Neuron (in vitro differentiated cells): ENCODE measurements around the gene TSPEAR.

Experiments used
- H2AFZ ChIP-seq: one replicate; pipeline ENCODE4 v1.6.1; 2013; ENCODE audit warnings: low read depth, mild to moderate bottlenecking, inconsistent platforms, low read length, moderate library complexity
- H3K27me3 ChIP-seq: one replicate; pipeline ENCODE4 v1.6.1; 2013; ENCODE audit warnings: low read length; ENCODE audit not compliant: insufficient read depth
- H3K36me3 ChIP-seq: one replicate; pipeline ENCODE4 v1.6.1; 2013; ENCODE audit warnings: low read length; ENCODE audit not compliant: insufficient read depth
- H3K4me1 ChIP-seq: one replicate; pipeline ENCODE4 v1.6.1; 2013; ENCODE audit warnings: low read length; ENCODE audit not compliant: insufficient read depth
- H3K4me3 ChIP-seq: 2 replicates; pipeline ENCODE4 v1.5.1; 2013; ENCODE audit warnings: mild to moderate bottlenecking, low read length, moderate library complexity
- H3K9me3 ChIP-seq: one replicate; pipeline ENCODE4 v1.6.1; 2013; ENCODE audit warnings: low read length

Gene TSPEAR

GRCh38 chr21:44619886-44620285 lies 91.5 kb downstream of the TSPEAR start:
- no peaks in the 10 kb centered on the region for H3K27me3 ChIP-seq
- no peaks in the 10 kb centered on the region for H3K9me3 ChIP-seq
- no peak overlapping the region for H2AFZ ChIP-seq
- no peaks in the 10 kb centered on the region for H3K36me3 ChIP-seq
- no peaks in the 10 kb centered on the region for H3K4me1 ChIP-seq
- no peak overlapping the region for H3K4me3 ChIP-seq

DNA sequence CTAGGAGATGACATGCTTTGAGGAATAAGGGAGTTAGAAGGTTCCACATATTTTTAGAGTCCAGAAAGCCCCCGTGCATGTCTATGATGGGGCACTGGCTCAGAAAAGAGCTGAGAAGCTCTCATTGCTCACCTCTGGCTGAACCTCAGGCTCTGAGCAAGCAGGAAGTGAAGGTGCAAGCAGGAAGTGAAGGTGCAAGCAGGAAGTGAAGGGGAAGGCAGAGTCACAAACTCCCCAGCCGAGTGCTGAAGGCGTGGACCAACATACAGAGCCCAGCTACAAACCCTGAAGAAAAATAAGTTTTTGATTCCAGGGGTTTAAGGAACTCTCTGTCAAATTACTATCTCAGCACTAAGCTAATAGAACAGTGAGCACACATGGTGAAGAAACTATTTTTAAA lies 92.5 kb downstream of the TSPEAR start:
- Histone ChIP-seq H3K9me3 (no peaks in the 10 kb centered on the region), H3K27me3 (no peaks in the 10 kb centered on the region), H2AFZ (no peak overlapping the region)

GRCh38 chr21:44618504-44618903 lies 92.9 kb downstream of the TSPEAR start:
- no peaks in the 10 kb centered on the region for H3K27me3 ChIP-seq
- H3K9me3 ChIP-seq: no peaks in the 10 kb centered on the region
- H2AFZ ChIP-seq: no peak overlapping the region
- H3K4me3 ChIP-seq: no peak overlapping the region
- no peaks in the 10 kb centered on the region for H3K4me1 ChIP-seq
- no peaks in the 10 kb centered on the region for H3K36me3 ChIP-seq

More for the DNA sequence above, 92.5 kb downstream of the TSPEAR start:
- Histone ChIP-seq H3K36me3 (no peaks in the 10 kb centered on the region), H3K4me1 (no peaks in the 10 kb centered on the region), H3K4me3 (no peak overlapping the region)

- no peaks in the 10 kb centered on the region for H3K9me3 ChIP-seq
- no peak overlapping the region for H3K4me3 ChIP-seq
- no peaks in the 10 kb centered on the region for H3K36me3 ChIP-seq
- no peaks in the 10 kb centered on the region for H3K4me1 ChIP-seq
- no peaks in the 10 kb centered on the region for H3K27me3 ChIP-seq
- no peak overlapping the region for H2AFZ ChIP-seq
Observed at GRCh38 chr21:44617071-44617501, 94.3 kb downstream of the TSPEAR start.

DNA sequence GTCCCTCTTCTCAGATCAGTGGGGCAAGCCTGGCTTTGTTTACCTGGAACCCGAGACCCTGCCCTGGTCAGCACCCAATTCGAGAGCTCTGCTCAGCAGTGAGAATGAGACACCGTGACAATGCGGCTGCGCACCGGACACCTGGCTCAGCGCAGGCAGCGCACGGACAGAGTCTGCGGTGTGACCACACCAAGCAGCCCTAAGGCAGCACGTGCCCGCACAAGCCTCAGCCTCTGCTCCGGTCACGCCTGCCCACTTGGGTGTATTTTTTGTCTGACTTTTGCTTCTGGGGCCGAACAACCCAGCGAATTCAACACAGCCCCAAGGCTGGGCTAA lies 94.8 kb downstream of the TSPEAR start:
- H3K27me3 ChIP-seq: no peaks in the 10 kb centered on the region
- peaks cover 3% of the 10 kb centered on the region for H3K9me3 ChIP-seq
- no peak overlapping the region for H2AFZ ChIP-seq
- no peaks in the 10 kb centered on the region for H3K4me1 ChIP-seq
- no peaks in the 10 kb centered on the region for H3K36me3 ChIP-seq
- H3K4me3 ChIP-seq: no peak overlapping the region

GRCh38 chr21:44615911-44616590 lies 95.3 kb downstream of the TSPEAR start:
- Histone ChIP-seq H3K4me3 (no peak overlapping the region), H3K4me1 (no peaks in the 10 kb centered on the region), H3K36me3 (no peaks in the 10 kb centered on the region), H2AFZ (no peak overlapping the region), H3K27me3 (no peaks in the 10 kb centered on the region), H3K9me3 (peaks cover 3% of the 10 kb centered on the region)

- Histone ChIP-seq H3K36me3 (no peaks in the 10 kb centered on the region), H2AFZ (no peak overlapping the region), H3K4me1 (no peaks in the 10 kb centered on the region), H3K9me3 (peaks cover 3% of the 10 kb centered on the region), H3K27me3 (no peaks in the 10 kb centered on the region), H3K4me3 (no peak overlapping the region)
Observed at GRCh38 chr21:44615466-44615865, 95.9 kb downstream of the TSPEAR start.

GRCh38 chr21:44614961-44615391 lies 96.4 kb downstream of the TSPEAR start:
- no peaks in the 10 kb centered on the region for H3K36me3 ChIP-seq
- H2AFZ ChIP-seq: no peak overlapping the region
- H3K4me3 ChIP-seq: no peak overlapping the region
- H3K9me3 ChIP-seq: peaks cover 3% of the 10 kb centered on the region
- no peaks in the 10 kb centered on the region for H3K27me3 ChIP-seq
- H3K4me1 ChIP-seq: no peaks in the 10 kb centered on the region

DNA sequence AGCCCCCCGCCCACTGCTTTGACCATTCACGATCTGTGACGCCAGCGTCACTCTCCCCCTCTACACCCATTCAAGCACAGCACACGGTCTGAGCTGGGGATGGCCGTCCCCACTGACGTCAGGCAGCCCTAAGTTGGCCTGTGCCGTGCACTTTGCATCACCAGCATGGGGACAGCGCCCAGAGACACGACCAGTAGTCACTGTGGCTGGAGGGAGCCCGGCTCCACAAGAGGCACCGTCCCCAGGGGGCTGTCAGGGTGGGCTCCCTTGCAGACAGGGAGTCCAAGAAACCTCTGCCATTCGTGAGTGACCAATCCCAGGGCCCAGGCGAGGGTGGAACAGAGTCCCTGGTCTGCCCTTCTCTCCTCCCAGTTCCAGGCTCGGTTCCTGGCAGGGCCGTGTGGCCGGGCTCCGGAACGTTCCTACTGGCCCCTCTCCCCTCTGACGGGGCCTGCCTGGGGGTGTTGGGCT lies 97.2 kb downstream of the TSPEAR start:
- Histone ChIP-seq H3K36me3 (no peaks in the 10 kb centered on the region), H3K9me3 (peaks cover 3% of the 10 kb centered on the region), H3K4me3 (no peak overlapping the region), H2AFZ (no peak overlapping the region), H3K4me1 (no peaks in the 10 kb centered on the region), H3K27me3 (no peaks in the 10 kb centered on the region)

DNA sequence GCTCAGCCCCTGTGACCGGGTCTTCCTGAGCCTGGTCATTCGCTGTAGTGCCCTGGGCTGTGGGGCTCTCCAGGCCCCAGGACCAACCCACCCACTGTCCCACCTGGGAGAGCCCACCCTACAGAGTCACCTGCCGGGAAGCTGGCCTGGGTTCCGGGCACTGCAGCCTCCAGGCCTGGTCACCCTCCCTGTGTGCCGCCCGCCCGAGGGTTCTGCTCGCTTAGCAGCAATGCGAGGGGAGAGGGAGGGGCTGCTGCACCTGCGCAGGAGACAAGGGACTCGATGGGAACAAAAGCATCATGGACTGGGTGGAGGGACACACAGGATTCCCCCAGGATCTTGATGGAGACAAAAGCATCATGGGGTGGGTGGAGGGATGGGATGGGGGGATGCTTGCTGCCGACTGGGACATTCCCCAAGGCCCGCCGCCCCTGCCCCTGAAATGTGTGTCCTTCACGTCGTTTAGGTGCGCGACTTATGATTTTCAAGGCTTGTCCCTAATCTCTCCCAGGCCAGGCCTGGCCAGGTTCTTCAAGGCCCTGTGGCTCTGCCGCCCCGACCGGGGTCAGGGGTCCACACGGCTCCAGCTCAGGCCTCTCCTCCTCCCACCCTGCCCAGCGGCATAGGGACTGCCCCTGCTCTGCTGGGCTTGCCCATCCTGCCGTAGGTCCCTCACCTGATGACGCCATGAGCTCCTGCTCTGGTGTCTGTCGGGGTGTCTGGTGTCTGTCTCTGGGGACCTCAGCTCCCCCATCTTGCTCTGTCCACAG lies 97.8 kb downstream of the TSPEAR start:
- Histone ChIP-seq H3K4me3 (no peak overlapping the region), H3K4me1 (no peaks in the 10 kb centered on the region), H3K36me3 (no peaks in the 10 kb centered on the region), H3K27me3 (no peaks in the 10 kb centered on the region), H3K9me3 (peaks cover 3% of the 10 kb centered on the region), H2AFZ (no peak overlapping the region)

DNA sequence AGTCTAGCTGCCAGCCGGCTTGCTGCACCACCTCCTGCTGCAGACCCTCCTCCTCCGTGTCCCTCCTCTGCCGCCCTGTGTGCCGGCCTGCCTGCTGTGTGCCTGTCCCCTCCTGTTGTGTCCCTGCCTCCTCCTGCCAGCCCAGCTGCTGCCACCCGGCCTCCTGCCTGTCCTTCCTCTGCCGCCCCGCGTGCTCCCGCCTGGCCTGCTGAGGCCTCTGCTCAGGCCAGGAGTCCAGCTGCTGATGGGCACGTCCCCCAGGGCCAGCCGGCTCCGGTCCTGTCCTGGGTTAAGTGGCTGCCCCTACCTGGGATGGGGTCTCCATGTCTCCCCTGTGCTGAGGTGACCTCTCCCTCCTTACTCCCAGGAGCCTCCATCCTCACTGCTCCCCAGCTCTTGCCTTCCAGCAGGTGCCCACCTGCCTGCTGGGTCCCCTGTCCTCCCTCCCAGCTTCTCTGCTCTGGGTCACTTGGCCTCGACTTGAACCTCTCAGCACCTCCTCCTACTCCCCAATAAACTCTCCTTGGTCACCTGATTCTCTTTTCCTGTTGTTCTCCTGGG lies 98.6 kb downstream of the TSPEAR start:
- no peaks in the 10 kb centered on the region for H3K4me1 ChIP-seq
- no peak overlapping the region for H2AFZ ChIP-seq
- no peaks in the 10 kb centered on the region for H3K27me3 ChIP-seq
- no peaks in the 10 kb centered on the region for H3K36me3 ChIP-seq
- no peak overlapping the region for H3K4me3 ChIP-seq
- H3K9me3 ChIP-seq: peaks cover 3% of the 10 kb centered on the region

DNA sequence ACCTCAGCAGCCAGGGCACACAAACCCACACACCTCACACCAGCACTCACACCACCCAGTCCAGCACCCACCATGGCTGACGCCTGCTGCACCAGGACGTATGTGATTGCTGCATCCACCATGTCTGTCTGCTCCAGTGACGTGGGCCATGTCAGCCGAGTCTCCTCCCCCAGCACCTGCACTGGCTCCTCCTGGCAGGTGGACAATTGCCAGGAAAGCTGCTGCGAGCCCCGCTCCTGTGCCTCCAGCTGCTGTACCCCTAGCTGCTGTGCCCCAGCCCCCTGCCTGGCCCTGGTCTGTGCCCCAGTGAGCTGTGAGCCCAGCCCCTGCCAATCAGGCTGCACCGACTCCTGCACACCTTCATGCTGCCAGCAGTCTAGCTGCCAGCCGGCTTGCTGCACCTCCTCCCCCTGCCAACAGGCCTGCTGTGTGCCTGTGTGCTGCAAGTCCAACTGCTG lies 99.3 kb downstream of the TSPEAR start, which contains the start of gene KRTAP10-8:
KRTAP10-8 (plus strand) TSS at position 51 of the 458 bp plus-strand sequence; CDS start at position 73, 22 bp downstream.
- Histone ChIP-seq H2AFZ (no peak within 1 kb of the TSS), H3K4me3 (no peak within 1 kb of the TSS), H3K4me1 (no peaks in the 10 kb centered on the region)

DNA sequence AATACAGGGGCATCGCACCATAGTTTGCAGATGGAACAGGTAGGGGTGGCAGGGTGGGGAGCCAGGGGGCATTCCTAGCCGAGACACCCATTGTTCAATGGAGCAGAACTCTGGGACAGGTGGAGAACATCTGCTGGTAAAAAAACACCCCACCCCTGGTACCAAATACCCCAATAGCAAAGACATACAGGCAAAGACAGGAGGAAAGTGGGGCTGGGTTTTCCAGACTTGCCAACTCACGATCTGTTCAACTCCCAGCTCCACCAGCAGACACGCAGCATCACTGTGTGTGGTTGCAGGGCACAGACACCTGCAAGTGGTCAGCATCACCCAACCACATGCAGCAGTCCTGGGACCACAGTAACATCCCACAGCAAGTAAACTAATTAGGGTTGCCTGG lies 99.8 kb downstream of the TSPEAR start:
- Histone ChIP-seq H2AFZ (no peak overlapping the region), H3K36me3 (no peaks in the 10 kb centered on the region), H3K4me1 (no peaks in the 10 kb centered on the region), H3K4me3 (no peak overlapping the region), H3K9me3 (peaks cover 3% of the 10 kb centered on the region), H3K27me3 (no peaks in the 10 kb centered on the region)

More for the DNA sequence above, 99.3 kb downstream of the TSPEAR start, which contains the start of gene KRTAP10-8:
- H3K27me3 ChIP-seq: no peaks in the 10 kb centered on the region
- peaks cover 3% of the 10 kb centered on the region for H3K9me3 ChIP-seq
- H3K36me3 ChIP-seq: no peaks in the 10 kb centered on the region
